ENCODE results near the gene SLC49A4.

SLC49A4 gene

DNA sequence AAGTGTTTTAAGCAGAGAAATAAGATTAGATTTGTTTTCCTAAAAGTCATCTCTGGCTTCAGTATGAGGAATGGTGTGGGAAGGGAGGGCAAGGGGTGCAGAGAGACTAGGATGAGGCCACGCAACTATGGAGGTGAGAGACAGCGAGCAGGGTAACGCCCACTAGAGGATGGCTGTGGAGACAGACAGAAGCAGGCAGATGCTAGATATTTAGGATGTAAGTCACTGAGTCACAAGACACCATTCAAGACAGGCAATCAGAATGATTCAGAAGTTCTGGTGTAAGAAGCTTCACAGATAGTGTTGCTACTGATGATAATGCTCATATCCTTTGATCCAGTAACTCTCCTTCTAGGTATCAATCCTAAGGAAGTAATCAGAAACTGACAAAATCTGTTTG, 20.3 kb upstream of the SLC49A4 start:
- Mint-ChIP-seq H3K4me1 (peaks cover 6% of the 10 kb centered on the region), H3K9me3 (no peaks in the 10 kb centered on the region), H3K36me3 (peaks cover 7% of the 10 kb centered on the region), H3K4me3 (no peak overlapping the region), H3K27ac (no peak overlapping the region)
- DNase-seq (ENCODE audit: low spot score in 2 of 2) = no peak
- no peak for ATAC-seq

DNA sequence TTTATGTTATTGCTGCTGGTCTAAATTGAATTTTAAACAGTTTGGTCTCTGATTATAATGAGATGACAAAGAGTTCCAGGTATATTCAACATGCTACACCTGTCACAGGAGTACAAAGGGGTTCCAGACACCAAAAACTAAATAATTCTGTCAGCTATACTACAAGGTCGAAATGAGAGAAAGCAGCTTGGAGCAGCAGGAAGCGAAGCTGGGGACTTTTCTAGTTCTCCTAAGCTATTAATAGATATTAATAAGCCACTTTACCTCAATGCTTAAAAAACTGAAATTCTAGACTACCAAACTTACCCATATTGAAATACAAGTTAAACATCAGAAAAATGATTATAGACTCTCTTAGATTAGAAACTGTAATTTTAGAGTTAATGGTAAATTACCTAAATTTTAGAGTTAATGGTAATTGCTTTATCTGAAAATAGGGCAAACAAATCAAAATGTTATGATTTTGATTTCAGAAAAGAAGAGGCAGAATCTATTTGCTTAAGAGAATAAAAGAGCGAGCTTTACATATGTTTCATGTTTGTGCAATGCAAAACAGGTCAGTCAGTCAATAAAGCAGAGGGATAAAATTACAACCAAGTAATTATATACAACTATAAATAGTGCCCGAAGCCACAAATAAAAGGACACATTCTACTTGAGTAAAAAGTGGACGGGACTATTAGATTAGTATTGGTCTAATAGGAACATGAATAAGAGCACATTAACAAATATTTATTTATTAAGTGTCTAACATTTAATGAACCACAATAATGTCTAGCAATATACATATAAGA, 18.0 kb upstream of the SLC49A4 start:
- H3K27ac Mint-ChIP-seq = no peak overlapping the region
- no peak for ATAC-seq

DNA sequence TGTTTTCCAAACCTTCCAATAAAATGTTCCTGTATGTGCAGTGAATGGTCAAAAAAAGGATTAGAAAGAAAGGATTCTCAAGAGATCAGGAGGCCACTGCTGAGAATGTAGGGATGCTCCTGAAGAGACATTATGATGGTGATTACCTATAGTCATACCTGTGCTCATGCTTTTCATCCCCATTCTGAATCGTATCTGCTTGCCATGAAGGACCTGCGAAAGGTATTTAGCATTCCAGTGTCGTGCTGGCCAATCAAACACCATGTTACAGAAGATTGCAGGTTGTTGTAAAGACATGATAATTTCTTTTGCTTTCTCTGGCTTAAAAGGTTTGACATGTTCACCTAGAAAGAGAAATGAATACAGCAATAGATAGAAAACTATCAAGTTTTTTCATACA, 17.3 kb upstream of the SLC49A4 start:
- peaks cover 6% of the 10 kb centered on the region for H3K4me1 Mint-ChIP-seq
- H3K9me3 Mint-ChIP-seq = no peaks in the 10 kb centered on the region
- H3K4me3 Mint-ChIP-seq = no peak overlapping the region
- H3K27ac Mint-ChIP-seq = no peak overlapping the region
- ATAC-seq (no peak), DNase-seq (ENCODE audit: low spot score in 2 of 2) (no peak)
- no peaks in the 10 kb centered on the region for H3K36me3 Mint-ChIP-seq

More for the DNA sequence above, 18.0 kb upstream of the SLC49A4 start:
- Mint-ChIP-seq H3K4me3 (no peak overlapping the region), H3K9me3 (no peaks in the 10 kb centered on the region), H3K4me1 (peaks cover 6% of the 10 kb centered on the region), H3K36me3 (no peaks in the 10 kb centered on the region)
- DNase-seq (ENCODE audit: low spot score in 2 of 2) = no peak

DNA sequence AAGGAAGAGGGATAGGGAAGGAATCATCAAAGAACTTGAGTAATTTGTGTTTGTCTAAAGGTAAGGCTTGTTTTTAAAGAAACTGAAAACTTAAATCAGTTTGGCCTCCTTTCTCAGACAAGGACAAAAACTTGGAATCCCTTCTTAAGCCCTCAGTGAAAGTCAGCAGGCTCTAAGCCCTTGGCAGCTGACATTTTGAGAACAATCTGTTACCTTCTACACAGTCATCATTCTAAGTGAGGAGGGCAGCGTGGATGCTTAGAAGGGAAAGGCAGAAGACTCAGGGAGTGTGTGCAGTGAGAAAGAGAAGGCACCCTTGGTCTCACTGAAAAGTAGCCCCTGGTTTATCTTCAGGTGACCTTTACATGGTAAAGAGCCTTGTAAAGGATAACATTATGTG, 12.1 kb upstream of the SLC49A4 start:
- ATAC-seq = no peak
- H3K36me3 Mint-ChIP-seq = no peaks in the 10 kb centered on the region
- no peak overlapping the region for H3K27ac Mint-ChIP-seq
- no peak for DNase-seq (ENCODE audit: low spot score in 2 of 2)
- H3K4me1 Mint-ChIP-seq = peaks cover 6% of the 10 kb centered on the region
- no peak overlapping the region for H3K4me3 Mint-ChIP-seq
- H3K9me3 Mint-ChIP-seq = no peaks in the 10 kb centered on the region

DNA sequence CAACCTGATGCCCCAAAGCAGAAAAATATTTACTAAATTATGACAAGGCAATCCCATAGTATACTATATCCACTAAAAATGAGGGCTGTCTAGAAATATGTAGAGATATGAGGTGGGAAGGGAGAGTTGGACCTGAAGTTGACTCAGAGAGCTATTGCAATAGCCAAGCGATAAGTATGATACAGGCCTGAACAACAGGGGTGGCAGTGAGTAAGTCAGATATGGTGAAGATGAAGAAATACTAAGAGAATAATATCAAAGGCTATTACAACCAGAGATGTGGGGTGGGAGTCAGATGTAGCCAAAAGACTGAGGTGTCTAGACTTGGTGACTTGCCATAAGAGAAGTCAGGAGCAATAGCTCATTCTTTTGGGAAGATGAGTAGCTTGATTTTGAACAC, 10.4 kb upstream of the SLC49A4 start:
- no peak for DNase-seq (ENCODE audit: low spot score in 2 of 2)
- H3K27ac Mint-ChIP-seq = no peak overlapping the region
- no peak for ATAC-seq
- H3K4me3 Mint-ChIP-seq = no peak overlapping the region
- peaks cover 6% of the 10 kb centered on the region for H3K4me1 Mint-ChIP-seq
- H3K36me3 Mint-ChIP-seq = no peaks in the 10 kb centered on the region
- H3K9me3 Mint-ChIP-seq = no peaks in the 10 kb centered on the region

DNA sequence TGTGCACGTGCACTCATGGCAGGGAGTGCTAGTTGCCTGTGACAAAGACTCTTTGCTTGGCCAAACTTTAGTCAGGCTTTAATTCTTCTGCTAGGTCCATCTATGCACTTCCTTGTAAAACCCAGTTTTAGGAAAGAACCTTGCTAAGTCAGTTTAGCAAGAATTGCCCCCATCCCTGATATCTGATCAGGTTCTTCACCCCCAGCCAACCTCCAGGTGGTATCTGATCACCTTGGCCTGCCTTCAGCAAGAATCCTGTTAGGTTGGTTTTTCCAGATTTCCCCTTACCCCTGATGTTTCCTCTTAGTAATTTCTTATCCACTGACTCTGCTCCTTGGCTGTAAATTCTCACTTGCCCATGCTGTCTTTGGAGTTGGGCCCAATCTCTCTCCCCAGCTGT, 9.6 kb upstream of the SLC49A4 start:
- DNase-seq (ENCODE audit: low spot score in 2 of 2) (no peak), ATAC-seq (no peak)
- Mint-ChIP-seq H3K4me1 (peaks cover 6% of the 10 kb centered on the region), H3K9me3 (no peaks in the 10 kb centered on the region), H3K36me3 (no peaks in the 10 kb centered on the region), H3K27ac (no peak overlapping the region), H3K4me3 (no peak overlapping the region)

DNA sequence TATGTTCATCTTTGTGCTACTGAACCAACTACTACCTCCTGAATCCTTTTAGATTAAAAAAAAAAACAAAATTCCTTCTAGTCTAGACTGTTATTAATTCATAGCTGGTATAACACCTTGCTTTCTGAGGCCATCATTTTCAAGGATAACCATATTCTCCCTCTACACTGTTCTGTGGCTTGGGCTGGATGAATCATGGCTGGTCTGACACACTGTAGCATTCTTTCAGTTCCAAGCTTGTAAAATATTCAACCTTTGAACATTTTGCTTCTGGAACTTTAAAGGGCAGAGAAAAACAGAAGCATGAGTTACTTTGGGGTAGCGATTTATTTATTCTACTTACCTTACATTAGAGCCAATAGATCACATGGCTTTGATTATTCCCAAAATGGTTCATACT, 8.8 kb upstream of the SLC49A4 start:
- ATAC-seq (peak; percentile 81), DNase-seq (ENCODE audit: low spot score in 2 of 2) (no peak)
- H3K36me3 Mint-ChIP-seq = no peaks in the 10 kb centered on the region
- H3K9me3 Mint-ChIP-seq = no peaks in the 10 kb centered on the region
- no peak overlapping the region for H3K27ac Mint-ChIP-seq
- peaks cover 6% of the 10 kb centered on the region for H3K4me1 Mint-ChIP-seq
- H3K4me3 Mint-ChIP-seq = no peak overlapping the region

DNA sequence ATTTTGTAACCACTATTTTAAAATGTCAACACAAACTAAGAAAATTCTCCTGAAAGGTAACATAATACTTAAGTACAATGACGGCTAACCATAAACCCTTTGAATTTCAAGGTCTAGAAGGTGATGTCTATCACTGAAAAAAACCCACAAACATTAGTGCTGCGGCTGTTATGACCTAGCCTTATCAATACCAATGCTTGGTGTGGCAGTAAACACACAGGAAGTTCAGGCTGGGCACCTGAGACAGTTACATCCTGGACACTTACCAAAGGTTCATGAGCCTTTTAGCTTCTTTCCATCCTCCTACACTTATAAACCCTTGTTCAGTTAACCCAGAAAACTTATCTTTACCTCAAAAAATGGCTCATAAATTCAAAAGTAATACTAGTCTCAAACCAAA, 7.0 kb upstream of the SLC49A4 start:
- Mint-ChIP-seq H3K27ac (no peak overlapping the region), H3K4me1 (peaks cover 6% of the 10 kb centered on the region), H3K36me3 (no peaks in the 10 kb centered on the region), H3K9me3 (no peaks in the 10 kb centered on the region), H3K4me3 (no peak overlapping the region)
- DNase-seq (ENCODE audit: low spot score in 2 of 2) (no peak), ATAC-seq (no peak)

DNA sequence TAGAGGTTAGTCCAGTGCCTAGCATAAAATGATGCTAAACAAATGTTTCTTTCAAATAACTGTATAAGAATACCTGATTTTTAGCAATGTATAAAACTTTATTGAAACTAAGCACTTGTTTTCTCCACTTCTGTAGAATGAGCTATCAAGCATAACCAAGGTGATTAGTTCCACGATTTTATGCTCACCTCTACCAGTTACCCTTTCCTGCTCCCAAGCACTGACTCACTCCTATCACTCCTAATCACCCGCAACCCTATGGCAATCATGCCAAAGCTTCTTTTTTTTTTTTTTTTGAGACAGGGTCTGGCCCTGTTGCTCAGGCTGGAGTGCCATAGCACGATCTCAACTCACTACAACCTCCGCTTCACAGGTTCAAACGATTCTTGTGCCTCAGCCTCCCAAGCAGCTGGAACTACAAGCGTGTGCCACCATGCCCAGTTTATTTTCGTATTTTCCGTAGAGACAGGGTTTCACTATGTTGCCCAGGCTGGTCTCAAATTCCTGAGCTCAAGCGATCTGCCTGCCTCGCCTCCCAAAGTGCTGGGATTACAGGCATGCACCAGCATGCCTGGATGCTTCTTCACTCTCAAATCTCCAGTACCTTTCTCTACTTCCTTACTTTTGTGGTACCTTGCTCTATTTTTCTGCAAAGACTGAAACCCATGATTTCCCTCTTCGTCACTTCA, 5.1 kb upstream of the SLC49A4 start:
- Mint-ChIP-seq H3K9me3 (no peaks in the 10 kb centered on the region), H3K4me3 (no peak overlapping the region), H3K36me3 (peaks cover 6% of the 10 kb centered on the region), H3K4me1 (peaks cover 6% of the 10 kb centered on the region), H3K27ac (no peak overlapping the region)
- no peak for DNase-seq (ENCODE audit: low spot score in 2 of 2)
- ATAC-seq = no peak

DNA sequence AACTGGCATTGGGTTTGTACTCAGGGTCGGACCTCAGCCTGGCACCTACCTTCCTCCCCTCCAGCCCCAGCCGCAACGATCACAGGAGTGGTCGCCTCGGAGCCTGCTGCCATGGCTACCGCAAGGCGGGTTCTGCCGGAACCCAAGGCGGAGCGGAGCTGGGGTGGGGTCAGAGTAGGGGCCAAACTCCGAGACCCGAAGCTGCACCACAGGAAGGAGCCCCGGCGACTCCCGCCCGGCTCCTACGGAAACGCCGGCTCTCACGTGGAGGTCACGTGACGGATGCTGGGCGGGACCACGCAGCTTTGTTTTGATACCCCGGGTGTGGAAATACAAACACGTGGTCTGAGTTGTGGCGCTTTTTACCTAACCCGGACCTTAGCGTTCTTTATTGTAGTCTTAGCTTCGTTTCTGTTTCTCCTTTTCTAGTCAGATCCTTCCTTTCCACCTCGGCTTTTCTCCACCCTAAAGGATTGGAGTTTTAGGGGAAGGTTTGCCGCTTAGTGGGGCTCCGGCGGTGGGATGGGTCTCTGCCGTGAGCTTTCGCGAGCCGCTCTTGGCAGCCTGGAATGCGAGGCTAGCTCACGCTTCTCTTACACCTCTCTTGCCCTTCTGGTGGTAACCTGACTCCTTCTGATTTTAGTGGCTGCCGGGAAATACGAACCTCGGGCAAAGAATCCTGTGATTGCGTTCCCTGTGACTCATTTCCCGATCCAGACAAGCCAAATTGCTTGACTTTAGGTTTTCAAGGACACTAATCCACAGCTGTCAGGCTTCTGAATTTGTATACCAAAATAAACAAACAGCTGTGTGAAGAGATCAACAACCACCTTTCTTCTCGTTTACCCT, 1.1 kb upstream of the SLC49A4 start, which contains the start of gene HSPBAP1:
TSS of gene HSPBAP1 (minus strand) at position 264 of the 849 bp plus-strand sequence. CDS start at position 113, 151 bp downstream.
- peak; percentile 76 for ATAC-seq
- DNase-seq (ENCODE audit: low spot score in 2 of 2) = peak; percentile 74 to 94
- Mint-ChIP-seq H3K36me3 (peaks cover 6% of the 10 kb centered on the region), H3K27ac (peak within 1 kb of the TSS; percentile 88), H3K4me1 (peaks cover 20% of the 10 kb centered on the region), H3K4me3 (no peak within 1 kb of the TSS), H3K9me3 (no peaks in the 10 kb centered on the region)

DNA sequence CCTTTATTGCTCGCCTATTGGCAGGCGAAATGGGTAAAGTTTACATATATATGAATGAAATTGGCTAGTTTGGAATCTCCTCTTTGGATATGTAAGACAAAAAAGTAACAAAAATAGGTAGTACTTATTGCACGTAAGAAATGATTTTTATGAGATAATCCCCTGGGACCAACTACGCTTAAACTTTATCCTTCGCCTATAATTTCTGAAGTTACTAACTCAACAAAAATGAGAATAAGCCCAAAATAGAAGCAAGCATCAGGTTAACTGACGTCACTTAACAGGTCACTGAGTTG, 438 bp upstream of the SLC49A4 start:
- DNase-seq (ENCODE audit: low spot score in 2 of 2) (no peak), ATAC-seq (no peak)
- H3K27ac Mint-ChIP-seq = peak overlapping the region; percentile 88
- peaks cover 20% of the 10 kb centered on the region for H3K4me1 Mint-ChIP-seq
- H3K36me3 Mint-ChIP-seq = peaks cover 6% of the 10 kb centered on the region
- H3K4me3 Mint-ChIP-seq = no peak overlapping the region
- no peaks in the 10 kb centered on the region for H3K9me3 Mint-ChIP-seq

DNA sequence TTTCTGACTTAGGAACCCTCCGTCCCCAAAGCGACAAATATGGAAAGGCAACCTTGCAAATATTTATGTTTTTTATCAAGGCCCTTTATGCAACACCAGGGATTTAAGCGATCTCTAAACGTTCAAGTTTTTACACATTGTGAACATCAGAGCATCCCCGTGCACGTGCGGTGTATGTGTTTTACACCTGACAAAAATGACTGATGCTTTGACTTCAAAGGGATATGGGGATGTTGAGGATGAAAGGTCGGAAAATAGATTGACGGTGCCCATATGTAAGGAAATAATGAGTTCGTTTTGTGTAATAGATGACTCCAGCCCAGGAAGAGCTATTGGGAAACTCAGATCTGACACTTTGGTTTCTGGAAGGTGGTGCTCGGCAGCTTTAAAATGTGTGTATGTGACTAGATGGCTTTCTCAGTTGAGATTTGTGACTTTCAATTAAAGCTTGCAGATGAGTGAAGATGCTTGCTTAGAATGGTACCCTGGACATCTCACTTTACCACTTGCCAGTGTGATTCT, 866 bp downstream of the SLC49A4 start:
- H3K4me3 Mint-ChIP-seq = no peak overlapping the region
- peaks cover 20% of the 10 kb centered on the region for H3K4me1 Mint-ChIP-seq
- H3K27ac Mint-ChIP-seq = no peak overlapping the region
- H3K36me3 Mint-ChIP-seq = peaks cover 6% of the 10 kb centered on the region
- ATAC-seq (no peak), DNase-seq (ENCODE audit: low spot score in 2 of 2) (no peak)
- H3K9me3 Mint-ChIP-seq = no peaks in the 10 kb centered on the region

DNA sequence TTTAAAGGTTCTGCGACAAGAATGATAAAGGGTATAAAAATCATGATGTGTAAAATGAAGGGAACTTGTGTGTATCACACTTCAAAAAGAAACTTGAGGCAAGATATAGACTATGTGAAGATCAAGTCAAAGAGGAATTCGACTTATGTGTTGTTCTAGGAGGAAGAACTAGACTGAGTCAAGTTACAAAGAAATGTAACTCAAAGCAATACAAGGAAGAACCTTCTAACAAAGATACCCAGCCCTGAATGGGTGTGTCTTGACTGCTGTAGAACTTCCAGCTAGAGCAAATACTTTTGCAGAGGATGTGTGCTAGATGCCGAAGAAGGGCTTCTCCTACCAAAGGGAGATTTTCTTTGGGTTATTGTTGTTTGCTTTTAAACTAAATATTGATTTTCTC, 2.4 kb downstream of the SLC49A4 start:
- peaks cover 6% of the 10 kb centered on the region for H3K36me3 Mint-ChIP-seq
- peak; percentile 45 for ATAC-seq
- no peak for DNase-seq (ENCODE audit: low spot score in 2 of 2)
- H3K27ac Mint-ChIP-seq = no peak overlapping the region
- H3K9me3 Mint-ChIP-seq = no peaks in the 10 kb centered on the region
- H3K4me1 Mint-ChIP-seq = peaks cover 20% of the 10 kb centered on the region
- no peak overlapping the region for H3K4me3 Mint-ChIP-seq

DNA sequence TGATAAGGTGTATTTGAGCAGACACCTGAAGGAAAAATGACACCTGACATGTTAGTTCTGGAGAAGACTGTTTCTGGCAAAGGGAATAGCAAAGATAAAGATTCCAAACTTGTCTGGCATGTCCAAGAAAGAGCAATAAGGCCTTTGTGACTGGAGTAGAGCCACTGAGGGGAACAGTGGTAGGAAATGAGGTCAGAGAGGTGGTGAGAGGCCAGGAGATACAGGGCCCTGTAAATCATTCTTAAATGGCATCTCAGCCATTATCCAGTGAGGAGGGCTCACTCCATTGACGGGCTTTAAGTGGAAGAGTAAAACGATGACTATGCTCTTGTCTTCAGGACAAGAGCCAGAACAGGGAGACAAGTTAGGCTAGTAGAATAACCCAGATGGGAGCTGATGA, 4.5 kb downstream of the SLC49A4 start:
- Mint-ChIP-seq H3K4me1 (peaks cover 28% of the 10 kb centered on the region), H3K4me3 (no peak overlapping the region), H3K36me3 (no peaks in the 10 kb centered on the region), H3K9me3 (peaks cover 2% of the 10 kb centered on the region), H3K27ac (no peak overlapping the region)
- DNase-seq (ENCODE audit: low spot score in 2 of 2) (no peak), ATAC-seq (no peak)

DNA sequence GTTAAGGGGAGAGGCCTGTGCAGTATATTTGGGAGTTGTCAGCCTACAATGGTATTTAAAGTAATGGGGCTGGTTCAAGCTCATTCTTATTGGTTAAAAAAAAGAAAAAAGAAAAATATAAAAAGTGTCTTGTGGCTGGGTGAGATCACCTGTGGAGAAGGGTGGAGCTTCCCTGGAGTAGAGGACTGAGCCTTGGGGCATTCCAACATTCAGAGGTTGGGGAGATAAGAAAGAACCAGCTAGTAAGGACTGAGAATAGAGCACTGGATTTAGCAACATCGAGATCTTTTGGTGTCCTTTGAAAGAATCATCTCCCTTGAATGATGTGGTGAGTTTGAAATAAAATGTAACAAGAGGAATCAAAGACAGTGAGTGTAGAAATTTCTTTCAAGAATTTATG, 5.2 kb downstream of the SLC49A4 start:
- no peak for ATAC-seq
- DNase-seq (ENCODE audit: low spot score in 2 of 2) = no peak
- Mint-ChIP-seq H3K36me3 (no peaks in the 10 kb centered on the region), H3K4me3 (no peak overlapping the region), H3K9me3 (peaks cover 2% of the 10 kb centered on the region), H3K27ac (no peak overlapping the region), H3K4me1 (peaks cover 28% of the 10 kb centered on the region)
